IPS-11a (cell line): ENCODE results near the gene MRPS2.

Source experiments
- H3K4me3 ChIP-seq: one replicate; pipeline ENCODE4 v1.5.1; 2013; ENCODE audit warnings: low read depth, low read length, control low read depth

Gene MRPS2

GRCh38 chr9:135552698-135553171 lies 52.3 kb downstream of the MRPS2 start:
- H3K4me3 ChIP-seq: no peak overlapping the region
